Ovary (tissue), 9 donors: ENCODE results near the gene TMEM35A. TPM values are rescaled to one million over a fixed set of nuclear protein-coding genes. Genes with fewer than 3 reads are reported as not detected.

ENCODE experiments used
- DNase-seq, 5 donors: peaks; one replicate each; pipeline ENCODE4 v3.0.0-alpha.2; 2019 to 2020
- H3K27ac ChIP-seq, 2 donors: fragments of 200-600 bp; one replicate each; pipeline versions ENCODE4 v1.5.1 to v1.8.0; 2019 to 2022
- H3K27me3 ChIP-seq: fragments of 200-600 bp; one replicate; pipeline ENCODE4 v1.8.0; 2022
- H3K36me3 ChIP-seq: fragments of 200-600 bp; sonication (generic); one replicate; pipeline ENCODE4 v1.5.1; 2019
- H3K4me1 ChIP-seq: one replicate; pipeline ENCODE4 v1.8.1; 2013; ENCODE audit warnings: mild to moderate bottlenecking, moderate library complexity; ENCODE audit not compliant: insufficient read depth
- H3K4me3 ChIP-seq: fragments of 200-600 bp; sonication (generic); one replicate; pipeline ENCODE4 v1.5.1; 2017
- H3K9me3 ChIP-seq, 2 donors: fragments of 200-600 bp in 1 of 2; sonication (generic) in 1 of 2; one replicate each; pipeline versions ENCODE4 v1.5.1 to v1.8.1; 2013 to 2019; ENCODE audit warnings: mild to moderate bottlenecking in 1 of 2, moderate library complexity in 1 of 2
- EP300 ChIP-seq: sonication (generic); formaldehyde crosslinking; IDR thresholded peaks from one replicate; pipeline ENCODE4 v1.6.1; 2017; ENCODE audit warnings: antibody characterized with exemption
- POLR2A ChIP-seq: fragments of 450-650 bp; IDR thresholded peaks from one replicate; pipeline ENCODE4 v1.6.1; 2017; ENCODE audit warnings: antibody characterized with exemption, mild to moderate bottlenecking, moderate library complexity
- WGBS, 3 donors: extraction: QIAGEN DNeasy Blood & Tissue Kit in 1 of 3; methylation state at CpG; one replicate each; pipeline versions ENCODE4 v1.1.5 to v1.1.7; 2013 to 2017; 5-methylcytosine and 5-hydroxymethylcytosine counted together
- intact Hi-C, 4 donors: fragments of 100-400 bp; cut with DNase I; formaldehyde crosslinking; loops; one replicate each; pipeline versions ENCODE4 v1.11.0 to v1.15.1; 2022 to 2023
- polyA plus RNA-seq, 2 donors: library from polyadenylated mRNA; stranded (reverse); fragments of 200-250 nt in 1 of 2; fragments of 350-450 nt in 1 of 2; fragmentation: Illumina TruSeq in 1 of 2; extraction: RNeasy Lipid Tissue Mini Kit (QIAGEN cat#74804) in 1 of 2; gene quantifications; one replicate each; pipeline ENCODE4 v1.2.3, GENCODE V29; 2013 to 2014
- total RNA-seq, 7 donors: library from RNA; depleted of rRNA in 2 of 7; stranded (reverse); fragments of >200 nt in 2 of 7; fragmentation: NEBNext Ultra II Directional in 3 of 7; extraction: Animal tissue kit (Norgen Biotek cat#: 25700) in 3 of 7; gene quantifications; one replicate each; pipeline versions ENCODE4 v1.1.0 to v1.2.4, GENCODE V29; 2016 to 2023
- TF ChIP-seq, protein P1 (sequence below), 3 donors: fragments of 450-650 bp in 2 of 3; fragments of 200-600 bp in 1 of 3; IDR thresholded peaks; one replicate each; pipeline versions ENCODE4 v1.5.1 to v1.8.0; 2016 to 2022; ENCODE audit warnings: antibody characterized with exemption in 3 of 3, mild to moderate bottlenecking in 1 of 3
- donor health status: DM: no; HTN: no; CAD: no; lungs with moderate emphysema.
- donor health status: DM: no; HTN: no; CAD: no.
- donor health status: Bipolar disorder and iron deficiency.
- donor health status: DM: yes; HTN: yes; CAD: no.
- donor health status: DM: no; HTN: no; CAD: no.
- donor health status: DM: yes; HTN: yes; CAD: no.

TMEM35A gene
- total and polyA plus RNA-seq, 9 donors, result 2.0 to 19.7 (median 3.8) TPM

DNA sequence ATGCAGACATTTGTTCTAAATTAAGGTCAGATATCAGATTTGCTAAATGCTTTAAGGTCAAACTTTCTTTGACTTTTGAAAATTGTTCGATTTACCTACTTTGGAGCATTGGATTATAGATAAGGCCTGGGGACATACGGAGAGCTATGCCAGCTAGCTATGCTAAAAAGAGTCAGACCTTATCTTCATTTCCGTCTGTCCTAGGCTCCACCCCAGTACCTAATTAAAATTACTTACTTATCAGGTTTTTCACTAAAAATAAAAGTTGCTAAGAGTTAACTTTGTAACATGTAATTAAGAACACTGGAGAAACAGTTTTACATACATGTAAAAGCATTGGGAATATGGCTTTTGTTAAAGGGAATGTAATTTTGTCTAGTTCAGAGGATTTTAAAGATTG, 7.1 kb upstream of the TMEM35A start:
- intact Hi-C loops, result no loop called here
- no peak overlapping the region for H3K4me3 ChIP-seq
- H3K27me3 ChIP-seq, result no peaks in the 10 kb centered on the region
- TF ChIP-seq EP300 (no peak), POLR2A (no peak)
- TF ChIP-seq, protein P1, sequence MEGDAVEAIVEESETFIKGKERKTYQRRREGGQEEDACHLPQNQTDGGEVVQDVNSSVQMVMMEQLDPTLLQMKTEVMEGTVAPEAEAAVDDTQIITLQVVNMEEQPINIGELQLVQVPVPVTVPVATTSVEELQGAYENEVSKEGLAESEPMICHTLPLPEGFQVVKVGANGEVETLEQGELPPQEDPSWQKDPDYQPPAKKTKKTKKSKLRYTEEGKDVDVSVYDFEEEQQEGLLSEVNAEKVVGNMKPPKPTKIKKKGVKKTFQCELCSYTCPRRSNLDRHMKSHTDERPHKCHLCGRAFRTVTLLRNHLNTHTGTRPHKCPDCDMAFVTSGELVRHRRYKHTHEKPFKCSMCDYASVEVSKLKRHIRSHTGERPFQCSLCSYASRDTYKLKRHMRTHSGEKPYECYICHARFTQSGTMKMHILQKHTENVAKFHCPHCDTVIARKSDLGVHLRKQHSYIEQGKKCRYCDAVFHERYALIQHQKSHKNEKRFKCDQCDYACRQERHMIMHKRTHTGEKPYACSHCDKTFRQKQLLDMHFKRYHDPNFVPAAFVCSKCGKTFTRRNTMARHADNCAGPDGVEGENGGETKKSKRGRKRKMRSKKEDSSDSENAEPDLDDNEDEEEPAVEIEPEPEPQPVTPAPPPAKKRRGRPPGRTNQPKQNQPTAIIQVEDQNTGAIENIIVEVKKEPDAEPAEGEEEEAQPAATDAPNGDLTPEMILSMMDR (IDR thresholded peaks at IDR 0.05), result no peak
- H3K36me3 ChIP-seq, result no peaks in the 10 kb centered on the region
- WGBS, 3 donors, result 54 to 71% (median 67%) methylated on average over 3 of the region's 3 CpGs
- H3K27ac ChIP-seq, result no peak overlapping the region
- no peak for DNase-seq
- H3K9me3 ChIP-seq, result no peaks in the 10 kb centered on the region
- no peaks in the 10 kb centered on the region for H3K4me1 ChIP-seq

DNA sequence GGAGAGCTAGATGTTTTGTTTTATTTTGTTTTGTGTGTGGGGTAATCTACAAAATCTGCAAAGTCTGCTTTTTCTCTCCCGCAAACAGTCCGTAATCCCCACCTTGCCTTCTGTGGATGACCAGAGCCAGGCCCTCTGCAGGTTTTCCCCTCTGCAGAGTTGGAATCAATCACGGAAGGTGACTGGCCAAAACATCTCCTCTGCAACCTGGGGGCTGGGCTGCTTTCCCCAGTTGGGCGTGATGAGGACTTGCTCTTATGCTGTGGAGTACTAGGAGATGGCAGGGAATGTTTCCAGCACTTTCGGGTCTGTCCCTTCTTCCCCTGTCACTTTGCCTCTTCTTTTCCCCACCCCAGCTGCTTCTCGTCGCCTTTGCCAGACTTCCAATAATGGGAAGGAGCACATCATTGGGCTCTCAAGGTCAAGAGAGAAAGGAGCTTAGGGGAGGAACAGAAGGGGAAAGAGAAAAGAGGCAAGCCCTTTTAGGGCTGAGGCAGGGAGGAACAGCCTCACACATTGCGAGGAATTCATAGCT, 1.1 kb downstream of the TMEM35A start:
- H3K4me1 ChIP-seq, result no peaks in the 10 kb centered on the region
- H3K27ac ChIP-seq, result no peak overlapping the region
- no peak for DNase-seq
- no peak for TF ChIP-seq POLR2A
- TF ChIP-seq, protein P1 (IDR thresholded peaks at IDR 0.05), result no peak
- no peak for TF ChIP-seq EP300
- intact Hi-C loops, result no loop called here
- 28 to 46% (median 40%) methylated on average over 8 of the region's 8 CpGs for WGBS, 3 donors
- H3K9me3 ChIP-seq, result no peaks in the 10 kb centered on the region
- peak overlapping the region; percentile 39 for H3K4me3 ChIP-seq
- H3K36me3 ChIP-seq, result no peaks in the 10 kb centered on the region
- no peaks in the 10 kb centered on the region for H3K27me3 ChIP-seq

DNA sequence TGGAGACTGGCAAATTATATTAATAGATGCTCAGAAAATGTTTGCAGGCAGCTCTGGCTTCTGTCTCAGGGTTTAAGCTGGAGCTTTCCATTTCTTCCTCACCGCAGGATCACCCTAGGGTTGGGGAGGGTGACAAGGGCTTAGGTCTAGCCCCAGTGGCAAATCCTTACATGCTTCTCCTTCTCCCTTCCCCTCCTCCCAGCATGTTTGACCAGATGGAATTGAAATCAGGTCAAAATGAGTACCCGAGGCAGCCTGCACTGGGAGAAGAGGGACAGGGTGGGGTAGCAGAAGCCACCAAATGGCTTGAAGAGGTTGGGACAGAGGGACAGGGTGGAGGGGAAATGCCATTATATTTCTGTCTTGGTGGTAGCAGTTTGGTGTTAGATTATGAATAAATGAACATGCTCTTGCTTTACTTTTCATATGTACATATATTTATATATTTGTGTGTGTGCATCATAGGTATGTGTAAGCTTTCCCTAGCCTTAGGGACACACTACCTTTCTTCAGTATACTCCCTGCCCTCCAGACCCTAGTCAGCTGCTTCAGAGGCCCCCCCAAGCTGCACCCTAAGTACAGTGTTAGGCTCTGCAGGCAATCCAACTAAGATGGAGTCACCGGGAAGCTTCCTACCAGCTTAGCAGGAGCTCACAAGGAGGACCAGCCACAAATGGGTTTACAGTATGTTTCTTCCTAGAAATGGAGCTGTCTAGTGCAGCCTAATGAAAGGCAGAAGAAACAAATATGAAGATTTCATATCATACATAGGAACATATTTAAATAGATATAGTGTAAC, 1.8 kb downstream of the TMEM35A start:
- no peak for DNase-seq
- intact Hi-C loops, result no loop called here
- TF ChIP-seq EP300 (no peak), POLR2A (no peak)
- TF ChIP-seq, protein P1 (IDR thresholded peaks at IDR 0.05), result no peak
- H3K27me3 ChIP-seq, result no peaks in the 10 kb centered on the region
- H3K4me1 ChIP-seq, result no peaks in the 10 kb centered on the region
- no peaks in the 10 kb centered on the region for H3K36me3 ChIP-seq
- no peak overlapping the region for H3K4me3 ChIP-seq
- H3K27ac ChIP-seq, result no peak overlapping the region
- no peaks in the 10 kb centered on the region for H3K9me3 ChIP-seq
- WGBS, 3 donors, result 61 to 77% (median 72%) methylated on average over 3 of the region's 3 CpGs

DNA sequence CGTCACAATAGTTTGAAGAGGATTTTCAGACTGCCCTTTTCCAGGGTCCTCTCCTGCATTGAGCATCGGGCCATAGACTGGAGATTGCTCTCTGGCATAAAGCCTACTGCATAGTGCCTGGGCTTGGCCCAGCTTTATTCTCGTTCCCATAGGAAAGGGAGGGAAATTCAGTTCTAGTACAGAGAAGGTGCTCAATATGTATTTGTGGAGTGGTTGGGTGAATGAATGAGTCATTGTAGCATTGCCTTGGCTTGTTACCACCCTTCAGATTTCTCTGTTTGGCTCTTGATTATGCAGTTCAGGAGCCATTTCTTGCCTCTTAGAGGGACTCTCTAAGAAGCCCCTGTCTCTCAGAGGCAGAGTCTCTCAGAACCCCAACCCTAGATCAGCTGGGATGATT, 2.6 kb downstream of the TMEM35A start:
- Histone ChIP-seq H3K9me3 (no peaks in the 10 kb centered on the region), H3K27me3 (no peaks in the 10 kb centered on the region), H3K36me3 (no peaks in the 10 kb centered on the region), H3K4me3 (no peak overlapping the region), H3K27ac (no peak overlapping the region), H3K4me1 (no peaks in the 10 kb centered on the region)
- intact Hi-C loops, result no loop called here
- TF ChIP-seq, protein P1 (IDR thresholded peaks at IDR 0.05), result no peak
- no peak for TF ChIP-seq EP300
- no peak for TF ChIP-seq POLR2A
- WGBS, 3 donors, result 57 to 62% (median 61%) methylated on average over 3 of the region's 3 CpGs
- DNase-seq, result no peak
